Esophagus muscularis mucosa (tissue), 3 donors: ENCODE results near the gene TOMM5.

Experiments
- CTCF ChIP-seq, 3 experiments: fragments of 200-600 bp in 2 of 3; fragments of 450-650 bp in 1 of 3; sonication (generic) in 2 of 3; IDR thresholded peaks; one replicate each; pipeline ENCODE4 v1.5.1; 2017 to 2019; ENCODE audit warnings: antibody characterized with exemption in 3 of 3, mild to moderate bottlenecking in 2 of 3, moderate library complexity in 1 of 3
- POLR2A ChIP-seq: fragments of 450-650 bp; IDR thresholded peaks from one replicate; pipeline ENCODE4 v1.6.1; 2017; ENCODE audit warnings: antibody characterized with exemption, moderate library complexity, mild to moderate bottlenecking, low read depth

DNA sequence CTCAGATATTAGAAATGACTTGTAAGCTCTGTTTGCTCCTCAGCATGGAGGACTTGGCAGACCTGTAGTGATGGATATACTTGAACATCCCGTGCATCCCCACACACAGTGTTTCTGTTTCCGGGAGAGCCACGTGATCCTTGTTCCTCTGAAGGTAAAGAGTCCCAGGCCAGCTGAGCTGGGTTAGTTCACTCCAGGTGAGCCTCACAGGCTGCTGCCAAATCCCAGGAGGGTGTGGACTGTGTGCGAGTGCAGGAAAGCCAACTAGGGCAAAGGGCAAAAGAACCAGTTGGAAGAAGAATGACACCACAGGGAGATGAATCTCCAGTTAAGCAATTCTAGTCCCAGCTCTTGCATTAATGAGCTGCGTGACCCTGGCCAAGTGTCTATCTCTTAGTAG, 10.4 kb upstream of the TOMM5 start:
- TF ChIP-seq POLR2A (no peak), CTCF (IDR thresholded peaks at IDR 0.05) (no peak)
